HS-27A (cell line): ENCODE data around the gene PMAIP1.
A peak's percentile ranks its signal among the peaks of the same experiment; 100 is the strongest.
"Not testable (repeated sequence)": the region's sequence is repeated elsewhere in the genome, so short reads cannot be mapped to it uniquely, and the experiment has no call there.

Source experiments
- DNase-seq: peaks from one replicate; pipeline ENCODE4 v3.0.0-alpha.2; 2012; ENCODE audit warnings: low read depth, missing footprints

Gene PMAIP1

GRCh38 chr18:59899298-59900221 is at the start of gene PMAIP1:
TSS of gene PMAIP1 (plus strand) at chr18:59899996. CDS start at chr18:59900178, 182 bp downstream.
- DNase-seq: peak; percentile 87

GRCh38 chr18:59851784-59852399 is 47.9 kb upstream of the PMAIP1 start:
- DNase-seq: no peak

GRCh38 chr18:59852548-59852947 is 47.2 kb upstream of the PMAIP1 start:
- DNase-seq: no peak

GRCh38 chr18:59853380-59853779 is 46.4 kb upstream of the PMAIP1 start:
- DNase-seq: no peak

GRCh38 chr18:59853988-59854387 is 45.8 kb upstream of the PMAIP1 start:
- DNase-seq: not testable (repeated sequence)

- no peak for DNase-seq
Measured at GRCh38 chr18:59861009-59861408, 38.8 kb upstream of the PMAIP1 start.

GRCh38 chr18:59861963-59862819 is 37.6 kb upstream of the PMAIP1 start:
- no peak for DNase-seq

GRCh38 chr18:59865241-59865986 is 34.4 kb upstream of the PMAIP1 start:
- no peak for DNase-seq

- no peak for DNase-seq
Measured at GRCh38 chr18:59866551-59867269, 33.1 kb upstream of the PMAIP1 start.

- DNase-seq: no peak
Measured at GRCh38 chr18:59867337-59868104, 32.3 kb upstream of the PMAIP1 start.

- DNase-seq: no peak
Measured at GRCh38 chr18:59870623-59871130, 29.1 kb upstream of the PMAIP1 start.

- no peak for DNase-seq
Measured at GRCh38 chr18:59871711-59872362, 28.0 kb upstream of the PMAIP1 start.

- no peak for DNase-seq
Measured at GRCh38 chr18:59873641-59874040, 26.2 kb upstream of the PMAIP1 start.

GRCh38 chr18:59874166-59874565 is 25.6 kb upstream of the PMAIP1 start:
- peak; percentile 64 for DNase-seq

- no peak for DNase-seq
Measured at GRCh38 chr18:59876310-59876626, 23.5 kb upstream of the PMAIP1 start.

- DNase-seq: no peak
Measured at GRCh38 chr18:59877361-59877760, 22.4 kb upstream of the PMAIP1 start.

GRCh38 chr18:59878644-59879043 is 21.2 kb upstream of the PMAIP1 start:
- no peak for DNase-seq

GRCh38 chr18:59881728-59882656 is 17.8 kb upstream of the PMAIP1 start:
- no peak for DNase-seq
